HG03139 (cell line): Measurements from ENCODE around the gene MAEA.

Experiments used
- ATAC-seq: cut with Tn5 transposase; IDR thresholded peaks from one replicate; pipeline ENCODE4 v1.9.1; 2021; ENCODE audit not compliant: unreplicated experiment

Gene MAEA

DNA sequence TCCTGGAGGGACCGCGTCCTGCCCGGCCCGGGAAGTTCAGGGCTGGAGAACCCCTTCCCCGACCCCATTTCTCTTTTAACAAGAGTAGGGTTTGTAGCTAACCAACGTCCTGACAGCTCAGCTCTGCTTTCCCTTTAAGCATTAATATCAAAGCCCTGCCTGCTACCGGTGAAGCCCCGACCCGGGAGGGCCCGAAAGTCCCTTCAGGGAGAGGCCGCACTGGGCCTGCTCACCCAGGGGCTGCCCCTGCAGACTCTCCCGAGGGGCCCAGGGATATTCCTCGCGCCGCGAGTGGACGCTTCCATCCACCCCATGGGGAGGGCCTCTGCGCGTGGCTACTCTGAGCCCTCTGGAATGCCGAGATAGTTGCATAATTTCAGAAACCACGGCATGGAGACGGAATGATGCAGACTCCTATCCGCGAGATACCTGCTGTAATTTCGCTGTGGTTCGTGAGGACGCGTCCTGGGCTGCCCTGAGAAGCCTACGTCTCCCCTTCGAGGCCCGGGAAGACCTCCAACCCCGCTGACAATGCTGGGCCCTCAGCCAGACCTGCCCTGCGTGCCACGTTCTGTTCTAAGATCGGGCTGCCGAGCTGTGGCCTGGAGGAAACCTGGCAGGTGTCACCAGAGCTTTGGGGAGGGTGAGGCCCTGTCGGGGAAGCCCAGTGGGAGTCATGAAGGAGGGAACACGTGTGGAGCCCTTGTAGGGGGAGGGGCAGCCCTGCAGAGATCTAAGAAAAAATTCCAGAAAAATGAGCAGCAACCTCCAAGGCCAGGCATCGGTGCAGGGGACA is 39.8 kb upstream of the MAEA start:
- ATAC-seq, result peak; percentile 7

DNA sequence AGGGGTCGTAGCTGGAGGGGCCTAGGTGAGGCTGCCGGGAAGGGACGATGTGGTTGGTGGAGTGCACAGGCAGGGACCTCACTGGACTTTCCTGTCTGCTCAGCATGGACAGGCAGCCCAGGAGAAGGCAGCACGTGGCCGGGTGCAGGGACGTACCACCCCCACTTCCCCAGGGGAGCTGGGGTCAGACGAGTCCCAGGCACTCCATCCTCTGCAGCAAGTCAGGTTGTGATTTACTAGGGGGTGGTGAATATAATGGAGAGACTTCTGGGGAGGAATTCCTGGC is 39.2 kb upstream of the MAEA start:
- no peak for ATAC-seq

DNA sequence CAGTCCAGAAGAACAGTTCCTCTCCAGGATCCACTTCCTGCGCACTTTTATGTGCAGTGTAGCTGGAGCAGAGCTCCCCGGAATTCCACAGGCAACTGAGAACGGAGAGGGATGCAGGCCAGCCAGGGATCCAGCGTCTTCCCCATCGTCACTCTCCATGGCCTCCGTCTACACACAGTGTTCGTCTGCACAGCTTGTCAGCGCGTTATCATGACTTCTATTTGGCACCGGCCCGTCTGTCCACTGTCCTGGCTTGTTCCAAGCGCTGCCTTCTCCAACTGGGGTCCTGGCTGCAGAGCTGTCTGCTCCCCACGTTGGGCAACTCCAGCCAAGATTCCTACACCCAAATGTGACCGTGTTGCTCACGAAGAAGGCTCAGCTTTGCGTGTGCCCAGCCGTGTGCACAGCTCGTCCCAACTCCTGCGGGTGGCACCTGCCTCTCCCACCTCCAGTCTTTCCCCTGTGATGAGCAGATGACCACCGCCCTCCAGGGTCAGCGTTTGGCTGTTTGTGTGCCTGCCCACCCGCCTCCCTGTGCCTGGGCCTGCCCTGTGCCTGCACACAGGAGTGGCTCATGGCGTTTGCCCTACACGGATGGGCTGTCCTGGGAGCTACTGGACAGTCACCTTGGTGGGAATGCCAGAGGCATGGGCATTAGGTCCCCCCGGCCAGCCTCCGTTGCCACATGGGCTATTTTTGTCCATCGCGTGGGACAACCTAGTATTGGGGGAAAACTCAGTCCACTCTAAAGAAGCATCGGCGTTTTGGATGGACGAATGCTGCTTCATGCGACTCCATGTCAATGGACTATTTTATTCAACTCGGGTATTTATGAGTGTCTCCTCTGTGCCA is 38.5 kb upstream of the MAEA start:
- ATAC-seq, result no peak

DNA sequence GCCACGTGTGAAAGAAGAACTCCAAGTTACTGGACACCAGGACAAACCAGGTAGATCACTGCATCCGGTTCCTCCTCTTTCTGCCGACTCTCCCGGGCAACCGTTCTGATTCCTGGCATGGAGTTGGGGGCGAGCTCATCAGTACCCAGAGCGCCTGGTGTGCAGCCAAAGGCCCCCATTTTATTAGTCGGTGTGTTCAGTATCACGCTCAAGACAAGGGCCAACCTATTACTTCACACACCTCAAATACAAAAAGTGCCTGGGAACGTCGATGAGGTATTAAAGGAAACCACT is 38.0 kb upstream of the MAEA start:
- ATAC-seq, result no peak

DNA sequence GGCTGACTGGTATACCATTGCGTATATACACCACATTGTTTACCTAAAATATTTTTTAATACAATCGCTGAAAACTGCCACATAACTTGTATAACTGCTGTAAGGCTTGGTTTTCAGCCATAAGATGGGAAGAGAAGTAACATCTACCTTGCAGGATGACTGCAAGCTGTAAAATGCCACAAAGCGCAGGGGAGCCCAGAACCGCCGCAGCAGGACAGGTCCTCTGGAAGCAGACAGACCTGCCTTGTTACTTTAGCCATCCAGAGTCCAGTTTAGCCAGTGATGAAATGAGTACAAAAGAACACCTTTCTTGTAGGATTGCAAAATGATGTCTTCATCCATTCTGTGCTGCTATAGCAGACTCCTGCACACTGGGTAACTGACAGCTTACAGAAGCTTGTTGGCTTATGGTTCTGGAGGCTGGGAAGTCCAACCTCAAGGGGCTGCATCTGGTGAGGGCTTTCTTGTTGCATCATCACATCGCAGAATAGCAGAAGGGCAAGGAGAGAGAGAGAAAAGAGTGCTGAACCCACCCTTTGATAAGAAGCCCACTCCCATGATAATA is 36.7 kb upstream of the MAEA start:
- no peak for ATAC-seq

DNA sequence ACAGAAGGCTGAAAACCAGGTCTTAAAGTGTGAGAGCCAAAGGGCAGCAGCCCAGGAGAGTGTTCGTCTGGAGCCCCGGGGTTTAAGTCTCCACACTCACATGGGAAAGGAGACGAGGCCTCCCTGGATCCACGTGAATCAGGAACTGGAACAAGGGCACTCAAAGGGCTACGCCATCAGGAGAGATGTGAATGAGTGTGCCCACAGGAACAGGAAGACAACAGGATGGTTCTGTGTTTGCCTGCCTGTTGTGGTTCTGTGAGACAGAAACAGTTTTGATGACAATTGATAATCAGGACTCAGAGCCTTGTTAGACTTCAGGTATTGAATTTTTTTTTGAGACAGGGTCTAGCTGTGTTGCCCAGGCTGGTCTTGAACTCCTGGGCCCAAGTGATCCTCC is 35.9 kb upstream of the MAEA start:
- no peak for ATAC-seq

DNA sequence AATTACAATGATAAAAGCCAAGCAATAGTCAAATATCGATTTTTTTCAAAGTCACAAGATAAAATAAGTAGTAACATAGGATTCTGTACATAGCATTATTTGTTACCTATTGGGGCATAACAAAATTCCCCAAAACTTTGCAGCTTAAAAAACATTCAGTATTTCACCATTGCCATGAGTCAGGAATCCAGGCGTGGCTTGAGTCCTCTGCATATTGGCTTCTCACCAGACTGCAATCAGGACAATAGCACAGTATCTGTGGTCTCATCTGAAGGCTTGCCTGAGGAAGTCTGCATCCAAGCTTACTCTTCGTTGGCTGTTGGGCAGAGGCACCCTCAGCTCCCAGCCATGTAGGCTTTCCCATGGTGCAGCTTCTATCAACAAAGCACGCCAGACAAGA is 34.5 kb upstream of the MAEA start:
- ATAC-seq, result no peak

DNA sequence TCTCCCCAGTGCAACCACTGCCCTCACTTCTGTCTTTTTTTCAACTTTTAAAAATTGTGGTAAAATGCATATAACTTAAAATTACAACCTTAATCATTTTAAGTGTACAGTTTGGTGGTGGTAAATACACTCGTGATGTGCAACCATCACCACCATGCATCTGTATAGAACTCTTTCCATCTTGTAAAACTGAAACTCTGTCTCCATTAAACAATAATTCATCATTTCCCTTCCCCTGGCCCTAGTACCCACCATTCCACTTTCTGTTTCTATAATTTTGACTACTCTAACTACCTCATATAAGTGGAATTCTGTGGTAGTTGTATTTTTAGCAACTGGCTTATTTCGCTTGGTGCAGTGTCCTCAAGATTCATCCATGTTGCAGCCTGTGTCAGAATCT is 34.0 kb upstream of the MAEA start:
- no peak for ATAC-seq

DNA sequence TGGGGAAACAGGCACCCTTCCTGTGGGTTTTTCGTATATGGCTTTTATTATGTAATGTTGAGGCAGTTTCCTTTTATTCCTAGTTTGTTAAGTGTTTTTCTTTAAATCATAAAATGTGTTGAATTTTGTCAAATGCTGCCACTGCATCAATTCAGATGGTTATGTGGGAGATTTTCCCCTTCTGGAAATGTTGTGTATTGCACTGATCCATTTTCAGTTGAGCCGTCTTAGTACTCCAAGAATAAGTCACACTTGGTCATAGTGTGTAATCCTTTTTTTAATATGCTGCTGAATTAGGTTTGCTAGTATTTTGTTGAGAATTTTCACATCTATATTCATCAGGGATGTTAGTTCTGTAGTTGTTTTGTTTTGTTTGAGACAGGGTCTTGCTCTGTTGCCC is 31.2 kb upstream of the MAEA start:
- no peak for ATAC-seq

DNA sequence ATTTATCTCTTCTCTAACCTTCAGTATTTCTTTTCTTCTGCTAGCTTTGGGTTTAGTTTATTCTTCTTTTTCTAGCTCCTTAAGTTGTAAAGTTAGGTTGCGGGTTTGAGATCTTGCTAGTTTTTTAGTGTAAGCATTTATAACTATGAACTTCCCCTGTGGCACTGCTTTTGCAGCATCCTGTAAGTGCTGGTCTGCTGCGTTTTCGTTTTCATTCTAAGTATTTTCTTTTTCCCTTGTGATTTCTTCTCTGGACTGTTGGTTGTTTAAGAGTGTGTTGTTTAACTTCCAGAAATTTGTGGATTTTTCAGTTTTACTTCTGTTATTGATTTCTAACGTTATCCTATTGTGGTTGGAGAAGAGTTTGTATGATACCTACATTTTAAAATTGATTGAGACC is 29.7 kb upstream of the MAEA start:
- ATAC-seq, result no peak

DNA sequence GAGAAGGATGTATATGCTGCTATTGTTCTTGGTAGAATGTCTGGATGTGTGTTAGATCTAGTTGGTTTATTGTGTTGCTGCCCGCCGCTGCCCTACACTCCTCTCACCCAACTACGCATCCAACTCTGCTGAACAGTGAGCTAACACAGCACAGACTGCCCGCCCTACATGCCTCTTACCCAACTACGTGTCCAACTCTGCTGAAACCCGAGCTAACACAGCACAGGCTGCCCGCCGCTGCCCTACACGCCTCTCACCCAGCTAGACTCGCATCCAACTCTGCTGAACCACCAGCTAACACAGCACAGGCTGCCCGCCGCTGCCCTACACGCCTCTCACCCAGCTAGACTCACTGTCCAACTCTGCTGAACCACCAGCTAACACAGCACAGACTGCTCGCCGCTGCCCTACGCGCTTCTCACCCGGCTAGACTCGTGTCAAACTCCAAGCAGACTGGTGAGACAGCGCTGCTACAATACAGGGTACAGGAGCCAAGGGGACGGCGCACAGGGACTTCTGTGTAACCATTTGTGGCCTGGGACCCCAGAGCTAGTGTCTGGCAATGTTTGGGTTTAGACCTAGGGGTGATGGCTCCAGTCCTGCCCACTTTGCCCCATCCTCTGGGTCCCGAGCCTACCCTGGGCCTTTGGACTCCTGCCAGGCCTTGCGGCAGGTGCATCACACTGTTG is 29.1 kb upstream of the MAEA start:
- no peak for ATAC-seq

DNA sequence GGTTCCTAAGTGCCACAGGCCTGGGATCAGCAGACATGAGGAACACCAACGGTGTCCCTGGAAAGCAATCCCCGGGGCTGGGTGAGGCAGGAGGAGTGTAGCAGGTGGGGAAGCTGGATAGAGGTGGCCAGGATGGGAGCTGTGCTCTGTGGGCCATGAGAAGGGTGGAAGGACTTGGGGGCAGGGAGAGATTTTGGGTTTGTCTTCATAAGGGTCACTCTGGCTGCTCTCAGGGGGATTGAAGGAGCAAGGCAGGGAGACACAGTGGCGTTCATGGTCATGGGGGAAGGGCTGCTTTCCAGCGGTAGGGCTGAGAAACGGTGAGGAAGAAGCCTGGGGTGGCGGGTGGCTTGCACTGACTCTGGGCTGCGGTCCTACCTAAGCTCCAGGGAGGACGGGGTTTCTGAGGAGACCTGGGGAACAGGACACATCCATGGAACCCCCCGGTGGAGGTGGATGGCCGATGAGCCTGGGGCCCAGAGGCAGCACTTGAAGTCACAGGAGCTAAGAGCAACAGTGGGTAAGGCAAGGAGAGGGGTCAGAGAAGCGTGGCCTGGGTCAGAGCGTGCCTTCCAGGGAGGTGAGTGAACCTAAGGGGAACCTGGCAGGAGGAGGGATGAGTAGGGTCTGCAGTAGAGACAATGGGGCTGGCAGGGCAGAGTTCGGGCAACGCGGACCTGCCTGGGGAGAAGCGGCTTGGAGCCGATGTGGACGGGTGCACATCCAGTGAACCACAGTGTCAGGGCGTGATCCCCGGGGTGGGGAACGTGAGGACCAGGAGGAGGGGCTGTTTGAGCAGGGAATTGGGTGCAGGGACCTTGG is 28.4 kb upstream of the MAEA start:
- ATAC-seq, result no peak

DNA sequence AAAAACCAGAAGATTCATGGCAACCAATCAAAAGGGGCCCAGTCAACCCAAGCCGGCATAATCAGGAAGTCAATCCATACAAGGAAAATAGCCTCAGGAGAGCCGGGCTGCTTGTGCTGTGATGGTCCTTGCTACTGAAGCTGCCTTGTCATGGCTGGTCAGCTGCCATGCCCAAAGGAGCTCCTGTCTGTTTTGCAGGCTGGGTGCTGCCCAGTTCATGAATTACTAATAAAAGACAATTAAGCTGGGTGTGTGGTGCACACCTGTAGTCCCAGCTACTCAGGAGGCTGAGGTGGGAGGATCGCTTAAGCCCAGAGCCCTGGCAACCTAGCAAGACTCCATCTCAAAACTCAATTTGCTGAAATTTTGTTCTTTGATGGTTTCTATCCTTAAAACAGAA is 24.7 kb upstream of the MAEA start:
- ATAC-seq, result no peak

DNA sequence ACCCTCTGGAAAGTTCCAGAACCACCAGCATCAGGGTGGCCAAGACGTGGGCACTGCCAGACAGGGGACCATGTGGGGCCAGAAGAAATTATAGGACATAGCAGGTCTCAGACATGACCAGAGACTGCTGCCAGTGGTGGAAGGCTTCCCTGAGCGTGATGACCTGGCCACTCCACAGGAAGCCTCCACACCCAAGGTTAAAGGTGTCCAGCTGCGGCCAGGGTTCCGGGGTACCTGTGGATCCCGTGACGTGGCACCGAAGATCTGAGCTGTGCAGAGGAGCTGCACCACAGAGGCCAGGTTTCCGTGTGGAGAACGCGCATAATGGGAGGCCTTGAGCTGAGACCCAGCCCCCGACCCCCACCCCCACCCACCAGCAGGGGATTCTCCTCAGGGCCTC is 24.3 kb upstream of the MAEA start:
- ATAC-seq, result no peak

DNA sequence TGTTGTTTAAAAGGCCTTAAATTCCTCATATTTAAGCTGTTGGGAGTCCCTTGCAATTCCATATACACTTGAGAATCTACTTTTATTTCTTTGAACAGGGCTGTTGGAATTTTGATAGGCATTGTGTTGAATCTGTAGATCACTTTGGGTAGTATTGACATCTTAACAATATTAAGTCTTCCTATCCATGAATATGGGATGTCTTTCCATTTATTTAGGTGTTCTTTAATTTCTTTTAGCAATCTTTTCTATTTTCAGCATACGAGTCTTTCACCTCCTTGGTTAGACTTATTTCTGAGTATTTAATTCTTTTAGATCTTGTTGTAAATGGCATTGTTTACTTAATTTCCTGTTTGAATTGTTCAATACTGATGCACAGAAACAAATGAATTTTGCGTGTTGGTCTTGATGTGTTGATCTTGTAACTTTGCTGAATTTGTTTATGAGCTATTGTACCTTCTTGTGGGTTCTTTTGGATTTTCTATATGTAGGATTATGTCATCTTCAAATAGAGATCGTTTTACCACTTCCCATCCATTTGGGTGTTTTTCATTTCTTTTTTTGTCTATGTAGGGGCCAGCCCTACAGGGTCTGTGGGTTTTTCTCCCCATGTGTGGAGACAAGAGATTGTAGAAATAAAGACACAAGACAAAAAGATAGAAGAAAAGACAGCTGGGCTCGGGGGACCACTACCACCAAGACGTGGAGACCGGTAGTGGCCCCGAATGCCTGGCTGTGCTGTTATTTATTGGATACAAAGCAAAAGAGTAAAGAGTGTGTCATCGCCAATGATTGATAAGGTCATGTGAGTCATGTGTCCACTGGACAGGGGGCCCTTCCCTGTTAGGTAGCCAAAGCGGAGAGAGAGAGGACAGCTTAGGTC is 22.6 kb upstream of the MAEA start:
- ATAC-seq, result no peak

DNA sequence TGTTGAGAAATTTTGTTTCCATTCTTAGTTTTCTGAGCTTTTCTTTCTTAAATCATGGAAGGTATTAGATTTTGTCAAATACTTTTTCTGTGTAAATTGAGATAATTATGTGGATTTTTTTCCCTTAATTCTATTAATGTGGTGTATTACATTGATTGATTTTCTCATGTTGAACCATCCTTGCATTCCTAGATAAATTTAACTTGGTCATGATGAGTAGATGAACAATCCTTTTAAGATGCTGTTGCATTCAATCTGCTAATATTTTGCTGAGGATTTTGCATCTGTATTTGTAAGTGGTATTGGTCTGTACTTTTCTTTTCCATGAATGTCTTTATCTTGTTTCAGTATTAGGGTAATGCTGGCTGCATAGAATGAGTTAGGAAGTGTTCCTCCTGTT is 20.5 kb upstream of the MAEA start:
- ATAC-seq, result no peak

DNA sequence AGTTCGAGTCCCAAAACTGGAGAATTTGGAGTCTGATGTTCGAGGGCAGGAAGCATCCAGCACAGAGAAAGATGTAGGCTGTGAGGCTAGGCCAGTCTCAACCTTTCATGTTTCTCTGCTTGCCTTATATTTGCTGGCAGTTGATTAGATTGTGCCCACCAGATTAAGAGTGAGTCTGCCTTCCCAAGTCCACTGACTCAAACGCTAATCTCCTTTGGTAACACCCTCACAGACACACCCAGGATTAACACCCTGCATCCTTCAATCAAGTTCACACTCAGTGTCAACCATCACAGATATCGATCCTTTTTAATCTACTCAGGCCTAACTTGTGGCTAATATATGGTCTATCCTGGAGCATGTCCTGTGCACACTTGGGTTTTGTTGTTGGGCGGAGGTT is 18.0 kb upstream of the MAEA start:
- no peak for ATAC-seq

DNA sequence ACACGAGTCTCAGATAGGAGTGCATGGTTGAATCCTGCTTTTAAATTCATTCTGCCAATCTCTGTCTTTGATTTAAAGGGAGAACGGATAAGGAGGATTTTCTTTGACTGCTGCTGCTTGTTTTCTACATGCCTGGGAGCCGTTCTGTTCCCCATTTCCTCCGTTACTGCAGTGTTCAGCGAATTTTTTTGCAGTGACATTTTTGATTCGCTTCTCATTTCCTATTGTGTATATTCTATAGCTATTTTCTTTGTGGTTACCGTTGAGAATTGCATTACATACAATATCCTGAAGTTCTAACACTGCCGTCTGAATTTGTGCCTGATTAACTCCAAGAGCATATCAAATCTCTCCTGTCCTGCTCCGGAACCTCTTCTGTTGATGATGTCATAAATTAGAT is 14.8 kb upstream of the MAEA start:
- ATAC-seq, result no peak

DNA sequence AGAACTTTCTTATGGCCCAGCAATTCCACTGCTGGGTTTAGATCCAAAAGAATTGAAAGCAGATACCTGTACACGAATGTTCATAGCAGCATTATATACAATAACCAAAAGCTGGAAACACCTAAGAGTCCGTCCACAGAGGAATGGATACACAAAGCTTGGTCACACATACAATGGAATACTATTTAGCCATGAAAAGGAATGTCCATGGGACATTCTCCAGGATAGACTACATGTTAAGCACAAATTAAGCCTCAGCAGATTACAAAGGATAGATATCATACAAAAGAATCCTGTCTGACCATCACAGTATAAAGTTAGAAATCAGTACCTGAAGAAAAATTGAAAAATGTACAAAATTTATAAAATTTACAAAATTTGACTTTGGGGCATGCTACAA is 12.7 kb upstream of the MAEA start:
- ATAC-seq, result no peak
